OCI-LY7 (cell line): ENCODE results near the gene SRR. TPM values are rescaled to one million over a fixed set of nuclear protein-coding genes. Genes with fewer than 3 reads are reported as not detected.
"Not testable (repeated sequence)": the region's sequence is repeated elsewhere in the genome, so short reads cannot be mapped to it uniquely, and the experiment has no call there.

Source experiments
- BruUV-seq: library from RNA; stranded (reverse); fragments of 400-500 nt; replicated peaks from 2 replicates; lab custom pipeline; 2021; lab: Mats Ljungman, UMichigan
- CTCF ChIA-PET: fragments of 300-600 bp; sonication (Branson Sonifier 250); formaldehyde crosslinking; loops from one replicate; lab custom pipeline; 2022; ENCODE audit warnings: antibody characterized with exemption; ENCODE audit not compliant: unreplicated experiment; lab: Charles Lee
- POLR2A ChIA-PET: fragments of 300-600 bp; sonication (Branson Sonifier 250); formaldehyde crosslinking; loops from one replicate; lab custom pipeline; 2022; ENCODE audit warnings: antibody characterized with exemption; lab: Charles Lee
- DNase-seq: peaks from one replicate; pipeline ENCODE4 v3.0.0-alpha.2; 2015; ENCODE audit warnings: low spot score
- H2AFZ ChIP-seq: fragments of 200-600 bp; sonication (generic), shearing (Covaris generic); 2 replicates; pipeline ENCODE4 v1.6.1; 2014; ENCODE audit warnings: mild to moderate bottlenecking, antibody characterized with exemption, low read length, moderate library complexity
- H3K27ac ChIP-seq: fragments of 200-600 bp; sonication (generic); 2 replicates; pipeline ENCODE4 v1.5.1; 2014; ENCODE audit warnings: mixed run types, low read depth, mild to moderate bottlenecking, moderate library complexity, low read length, inconsistent platforms; ENCODE audit not compliant: poor library complexity, severe bottlenecking
- H3K36me3 ChIP-seq: fragments of 200-600 bp; sonication (generic); 2 replicates; pipeline ENCODE4 v1.6.1; 2014; ENCODE audit warnings: mild to moderate bottlenecking, antibody characterized with exemption, low read length, moderate library complexity, mixed read lengths; ENCODE audit not compliant: insufficient read depth
- H3K4me1 ChIP-seq: fragments of 200-600 bp; sonication (generic); 2 replicates; pipeline ENCODE4 v1.5.1; 2014; ENCODE audit warnings: mild to moderate bottlenecking, low read length; ENCODE audit not compliant: insufficient read depth, poor library complexity, severe bottlenecking
- H3K4me2 ChIP-seq: fragments of 200-600 bp; sonication (generic); 2 replicates; pipeline ENCODE4 v1.6.1; 2014; ENCODE audit warnings: mild to moderate bottlenecking, low read length
- H3K4me3 ChIP-seq: fragments of 200-600 bp; sonication (generic); 2 replicates; pipeline ENCODE4 v1.5.1; 2014; ENCODE audit warnings: mild to moderate bottlenecking, low read depth, low read length; ENCODE audit not compliant: poor library complexity, severe bottlenecking
- H3K79me2 ChIP-seq: fragments of 200-600 bp; sonication (generic); 2 replicates; pipeline ENCODE4 v1.6.1; 2016; ENCODE audit warnings: low read depth, mild to moderate bottlenecking, low read length, moderate library complexity, mixed read lengths; ENCODE audit not compliant: insufficient read depth
- H3K9me2 ChIP-seq: fragments of 200-600 bp; sonication (generic); 2 replicates; pipeline ENCODE4 v1.6.1; 2016; ENCODE audit warnings: mild to moderate bottlenecking, low read length, mixed read lengths; ENCODE audit not compliant: insufficient read depth
- H3K9me3 ChIP-seq: fragments of 200-600 bp; sonication (generic); 2 replicates; pipeline ENCODE4 v1.6.1; 2014; ENCODE audit warnings: mild to moderate bottlenecking, mixed run types, low read length, mixed read lengths
- H4K20me1 ChIP-seq: fragments of 200-600 bp; sonication (generic); 2 replicates; pipeline ENCODE4 v1.6.1; 2014; ENCODE audit warnings: mild to moderate bottlenecking, antibody characterized with exemption, low read length, moderate library complexity, mixed read lengths; ENCODE audit not compliant: insufficient read depth
- CTCF ChIP-seq: fragments of 200-600 bp; sonication (generic); conservative IDR thresholded peaks from 2 replicates; pipeline ENCODE4 v1.5.1; 2014; ENCODE audit warnings: mild to moderate bottlenecking, antibody characterized with exemption, low read length, moderate library complexity, mixed read lengths
- EZH2phosphoT487 ChIP-seq: fragments of 200-600 bp; sonication (generic); IDR thresholded peaks from 2 replicates; pipeline ENCODE4 v1.6.1; 2018; ENCODE audit warnings: low read depth, borderline replicate concordance, mild to moderate bottlenecking, mixed run types, antibody characterized with exemption, low read length, moderate library complexity, mixed read lengths
- intact Hi-C: fragments of 100-400 bp; cut with micrococcal nuclease; formaldehyde crosslinking; loops from one replicate; pipeline ENCODE4 v1.10.0; 2022; ENCODE audit not compliant: unreplicated experiment
- total RNA-seq, 2 experiments: library from RNA; depleted of rRNA in 1 of 2; stranded (reverse); fragments of >200 nt in 1 of 2; shearing (Covaris generic) in 1 of 2; gene quantifications; 2 replicates each; pipeline ENCODE4 v1.2.3, GENCODE V29; 2014 to 2022

SRR gene
- total RNA-seq, 2 experiments from 2014 or later = 3.8 to 12.1 TPM

GRCh38 chr17:2309338-2310154, 5.8 kb downstream of the SRR start:
- no peaks in the 10 kb centered on the region for H3K9me3 ChIP-seq
- no peak overlapping the region for H3K4me2 ChIP-seq
- TF ChIP-seq CTCF = no peak
- TF ChIP-seq EZH2phosphoT487 = no peak
- H3K79me2 ChIP-seq = peaks cover 3% of the 10 kb centered on the region; the same call in 1 of the 2 replicates
- no peaks in the 10 kb centered on the region for H4K20me1 ChIP-seq
- H3K36me3 ChIP-seq = no peaks in the 10 kb centered on the region
- no peak overlapping the region for H3K4me3 ChIP-seq
- H3K27ac ChIP-seq = no peak overlapping the region
- peaks cover 4% of the 10 kb centered on the region for H3K4me1 ChIP-seq
- no TSS peak for BruUV-seq
- POLR2A ChIA-PET = no interaction called here
- H2AFZ ChIP-seq = no peak overlapping the region
- DNase-seq = no peak
- no peaks in the 10 kb centered on the region for H3K9me2 ChIP-seq
- CTCF ChIA-PET = no interaction called here
- intact Hi-C loops = no loop called here

- Histone ChIP-seq H3K27ac (no peak overlapping the region), H3K4me2 (no peak overlapping the region), H3K79me2 (no peaks in the 10 kb centered on the region), H4K20me1 (no peaks in the 10 kb centered on the region), H3K9me2 (no peaks in the 10 kb centered on the region), H3K36me3 (no peaks in the 10 kb centered on the region), H3K4me3 (no peak overlapping the region), H3K9me3 (no peaks in the 10 kb centered on the region), H3K4me1 (no peaks in the 10 kb centered on the region), H2AFZ (no peak overlapping the region)
- no peak for DNase-seq
- CTCF ChIA-PET = interaction anchor here (0.6 kb wide), 1 partner anchor 64 kb away, joined by 3 read pairs; no protein-coding TSS in a partner anchor
- no TSS peak for BruUV-seq
- intact Hi-C loops = no loop called here
- POLR2A ChIA-PET = interaction anchor here (0.6 kb wide), 1 partner anchor 34 kb away, joined by 3 read pairs; no protein-coding TSS in a partner anchor
- no peak for TF ChIP-seq EZH2phosphoT487
- TF ChIP-seq CTCF = no peak
Measured at GRCh38 chr17:2312736-2313135, 9.0 kb downstream of the SRR start.

GRCh38 chr17:2316916-2317205, 13.1 kb downstream of the SRR start:
- H2AFZ ChIP-seq, H3K79me2 ChIP-seq, H3K4me3 ChIP-seq, intact Hi-C loops, H3K4me1 ChIP-seq, POLR2A ChIA-PET, H4K20me1 ChIP-seq, BruUV-seq, DNase-seq, H3K27ac ChIP-seq, H3K4me2 ChIP-seq, H3K9me3 ChIP-seq, H3K9me2 ChIP-seq: not testable (repeated sequence)
- CTCF ChIA-PET = interaction anchor here (0.6 kb wide), 1 partner anchor 520 kb away, joined by 3 read pairs; no protein-coding TSS in a partner anchor
- H3K36me3 ChIP-seq = peaks cover 15% of the 10 kb centered on the region
